Fibroblast of lung (primary cell): ENCODE results near the gene CFAP74.

Experiments used
- CTCF ChIP-seq, 2 donors: IDR thresholded peaks in 1 of 2; conservative IDR thresholded peaks in 1 of 2; 1 replicate in 1 of 2; 2 replicates in 1 of 2; pipeline ENCODE4 v1.5.1; 2011 to 2012; ENCODE audit warnings: low read length in 2 of 2, control low read depth in 1 of 2, inconsistent platforms in 1 of 2, low read depth in 1 of 2, mild to moderate bottlenecking in 1 of 2
- EZH2 ChIP-seq: IDR thresholded peaks from 2 replicates; pipeline ENCODE4 v1.5.1; 2012; ENCODE audit warnings: low read length, control low read depth, mild to moderate bottlenecking; ENCODE audit errors: missing control alignments

- TF ChIP-seq CTCF (conservative IDR thresholded peaks at IDR 0.05 in 1 of 2, IDR thresholded peaks at IDR 0.05 in 1 of 2; ENCODE audit: low read depth in 1 of 2, low read length in 2 of 2) (no peak), EZH2 (no peak)
These were observed 110.1 kb downstream of the CFAP74 start for GRCh38 chr1:1893291-1893985.
